Adrenal gland (tissue), 12 donors: ENCODE results near the gene ATP8B1. TPM values are rescaled to one million over a fixed set of nuclear protein-coding genes. Genes with fewer than 3 reads are reported as not detected.

Experiments used
- DNase-seq, 7 donors: peaks; one replicate each; pipeline ENCODE4 v3.0.0-alpha.2; 2019 to 2020
- H3K27ac ChIP-seq, 5 donors: fragments of 200-600 bp; sonication (generic) in 4 of 5; 1 replicate in 3 of 5; 2 replicates in 2 of 5; pipeline versions ENCODE4 v1.5.1 to v1.8.0; 2016 to 2020; ENCODE audit warnings: mild to moderate bottlenecking in 1 of 5
- H3K27me3 ChIP-seq: fragments of 200-600 bp; 2 replicates; pipeline ENCODE4 v1.8.0; 2021
- H3K36me3 ChIP-seq, 2 donors: fragments of 200-600 bp; replicated peaks in 1 of 2; 1 replicate in 1 of 2; 2 replicates in 1 of 2; pipeline versions ENCODE4 v1.5.1 to v1.8.0; 2018 to 2022
- H3K4me1 ChIP-seq, 2 donors: fragments of 200-600 bp; replicated peaks in 1 of 2; 1 replicate in 1 of 2; 2 replicates in 1 of 2; pipeline versions ENCODE4 v1.5.1 to v1.8.0; 2018 to 2021
- H3K4me3 ChIP-seq, 4 donors: fragments of 200-600 bp; sonication (generic) in 3 of 4; one replicate each; pipeline ENCODE4 v1.5.1; 2016 to 2018
- H3K9me3 ChIP-seq, 3 donors: fragments of 200-600 bp; sonication (generic) in 1 of 3; replicated peaks in 1 of 3; 1 replicate in 2 of 3; 2 replicates in 1 of 3; pipeline versions ENCODE4 v1.5.1 to v1.8.0; 2016 to 2021
- CTCF ChIP-seq, 6 experiments: fragments of 450-650 bp in 4 of 6; fragments of 200-600 bp in 2 of 6; sonication (generic) in 1 of 6; IDR thresholded peaks; 1 replicate in 5 of 6; 2 replicates in 1 of 6; pipeline versions ENCODE4 v1.5.1 to v1.8.0; 2016 to 2021; ENCODE audit warnings: antibody characterized with exemption in 6 of 6, mild to moderate bottlenecking in 2 of 6, moderate library complexity in 1 of 6
- POLR2A ChIP-seq, 2 donors: fragments of 450-650 bp; IDR thresholded peaks; one replicate each; pipeline ENCODE4 v1.6.1; 2017; ENCODE audit warnings: antibody characterized with exemption in 2 of 2, mild to moderate bottlenecking in 2 of 2, moderate library complexity in 1 of 2
- WGBS, 4 donors: extraction: QIAGEN DNeasy Blood & Tissue Kit in 2 of 4; methylation state at CpG; one replicate each; pipeline versions ENCODE4 v1.1.5 to v1.1.7; 2013 to 2017; 5-methylcytosine and 5-hydroxymethylcytosine counted together
- intact Hi-C, 2 donors: fragments of 100-400 bp; cut with DNase I; formaldehyde crosslinking; loops; one replicate each; pipeline versions ENCODE4 v1.14.1 to v1.15.0; 2022 to 2023
- polyA plus RNA-seq, 3 donors: library from polyadenylated mRNA; stranded (reverse); fragments of 200-250 nt in 2 of 3; fragments of 350-450 nt in 1 of 3; fragmentation: Illumina TruSeq in 1 of 3; extraction: RNeasy Lipid Tissue Mini Kit (QIAGEN cat#74804) in 1 of 3; gene quantifications; one replicate each; pipeline ENCODE4 v1.2.3, GENCODE V29; 2013 to 2014
- total RNA-seq, 9 donors: library from RNA; depleted of rRNA in 4 of 9; stranded (reverse); fragments of >200 nt in 4 of 9; fragments of 120-200 nt in 1 of 9; fragmentation: NEBNext Ultra II Directional in 1 of 9; extraction: Animal tissue kit (Norgen Biotek cat#: 25700) in 1 of 9; gene quantifications; one replicate each; pipeline versions ENCODE4 v1.1.0 to v1.2.4, GENCODE V29; 2013 to 2023
- donor health status: healthy with polysubstance abuse.
- donor health status: Bipolar disorder and iron deficiency.
- donor health status: DM: yes; HTN: yes; CAD: no.
- donor health status: DM: no; HTN: no; CAD: no.
- donor health status: DM: no; HTN: no; CAD: no.
- donor health status: DM: yes; HTN: yes; CAD: no.

The ATP8B1 gene
- total and polyA plus RNA-seq, 12 donors = 4.3 to 42.5 (median 14.4) TPM

GRCh38 chr18:57754577-57755338 is 48.4 kb downstream of the ATP8B1 start:
- H3K27me3 ChIP-seq = no peaks in the 10 kb centered on the region
- no peak for TF ChIP-seq CTCF (IDR thresholded peaks at IDR 0.05)
- TF ChIP-seq POLR2A (IDR thresholded peaks at IDR 0.05) = no peak
- DNase-seq = no peak
- H3K27ac ChIP-seq = no peak overlapping the region
- no peak overlapping the region for H3K4me3 ChIP-seq
- H3K4me1 ChIP-seq = peaks cover 0 to 6% of the 10 kb centered on the region in 2 donors
- WGBS, 4 donors = 77 to 81% (median 80%) methylated on average over 5 of the region's 5 CpGs
- H3K9me3 ChIP-seq = no peaks in the 10 kb centered on the region
- H3K36me3 ChIP-seq = no peaks in the 10 kb centered on the region
- intact Hi-C loops = no loop called here

- 0 to 53% (median 24%) methylated on average over 1 of the region's 1 CpG for WGBS, 4 donors
- H3K27ac ChIP-seq = no peak overlapping the region
- TF ChIP-seq POLR2A (IDR thresholded peaks at IDR 0.05) (no peak), CTCF (IDR thresholded peaks at IDR 0.05) (no peak)
Measured at GRCh38 chr18:57753063-57753462, 50.1 kb downstream of the ATP8B1 start.

GRCh38 chr18:57749604-57749970 is 53.5 kb downstream of the ATP8B1 start:
- no peak for DNase-seq
- no peaks in the 10 kb centered on the region for H3K27me3 ChIP-seq
- 88 to 95% (median 93%) methylated on average over 2 of the region's 2 CpGs for WGBS, 4 donors
- H3K27ac ChIP-seq = no peak overlapping the region
- TF ChIP-seq CTCF (IDR thresholded peaks at IDR 0.05) (no peak), POLR2A (IDR thresholded peaks at IDR 0.05) (no peak)
- no peak overlapping the region for H3K4me3 ChIP-seq
- no peaks in the 10 kb centered on the region for H3K9me3 ChIP-seq
- H3K36me3 ChIP-seq = no peaks in the 10 kb centered on the region
- intact Hi-C loops = no loop called here
- H3K4me1 ChIP-seq = peaks cover 0 to 22% of the 10 kb centered on the region in 2 donors

More at GRCh38 chr18:57753063-57753462, 50.1 kb downstream of the ATP8B1 start:
- H3K4me1 ChIP-seq = peaks cover 0 to 21% of the 10 kb centered on the region in 2 donors
- no peak overlapping the region for H3K4me3 ChIP-seq
- H3K9me3 ChIP-seq = no peaks in the 10 kb centered on the region
- no peaks in the 10 kb centered on the region for H3K36me3 ChIP-seq
- DNase-seq = no peak
- intact Hi-C loops = no loop called here
- no peaks in the 10 kb centered on the region for H3K27me3 ChIP-seq

GRCh38 chr18:57748770-57749603 is 54.1 kb downstream of the ATP8B1 start:
- WGBS, 4 donors = 73 to 84% (median 82%) methylated on average over 1 of the region's 1 CpG
- intact Hi-C loops = no loop called here

More at GRCh38 chr18:57748770-57749603, 54.1 kb downstream of the ATP8B1 start:
- Histone ChIP-seq H3K4me3 (no peak overlapping the region), H3K27me3 (no peaks in the 10 kb centered on the region), H3K27ac (no peak overlapping the region), H3K36me3 (no peaks in the 10 kb centered on the region), H3K9me3 (no peaks in the 10 kb centered on the region), H3K4me1 (peaks cover 0 to 22% of the 10 kb centered on the region in 2 donors)
- no peak for DNase-seq
- TF ChIP-seq CTCF (IDR thresholded peaks at IDR 0.05) (no peak), POLR2A (IDR thresholded peaks at IDR 0.05) (no peak)
